Sigmoid colon (tissue), 7 donors: ENCODE measurements around the gene SMARCE1. TPM values are rescaled to one million over a fixed set of nuclear protein-coding genes. Genes with fewer than 3 reads are reported as not detected.

ENCODE experiments used
- DNase-seq: peaks from one replicate; pipeline ENCODE4 v3.0.0-alpha.2; 2019
- H3K27ac ChIP-seq, 4 donors: fragments of 200-600 bp; sonication (generic); one replicate each; pipeline ENCODE4 v1.5.1; 2016 to 2019; ENCODE audit warnings: mild to moderate bottlenecking in 1 of 4
- H3K27me3 ChIP-seq, 3 donors: fragments of 200-600 bp; sonication (generic); one replicate each; pipeline ENCODE4 v1.5.1; 2019; ENCODE audit warnings: mild to moderate bottlenecking in 1 of 3
- H3K36me3 ChIP-seq, 4 donors: fragments of 200-600 bp; sonication (generic); one replicate each; pipeline ENCODE4 v1.5.1; 2016 to 2019
- H3K4me1 ChIP-seq, 4 donors: fragments of 200-600 bp; sonication (generic); one replicate each; pipeline ENCODE4 v1.5.1; 2017 to 2019
- H3K4me3 ChIP-seq, 4 donors: fragments of 200-600 bp; sonication (generic); one replicate each; pipeline ENCODE4 v1.5.1; 2017 to 2019; ENCODE audit warnings: mild to moderate bottlenecking in 2 of 4, moderate library complexity in 1 of 4
- H3K9me3 ChIP-seq, 4 donors: fragments of 200-600 bp in 3 of 4; sonication (generic) in 3 of 4; one replicate each; pipeline versions ENCODE4 v1.5.1 to v1.6.1; 2013 to 2019
- CTCF ChIP-seq, 4 experiments: fragments of 450-650 bp in 3 of 4; fragments of 200-600 bp in 1 of 4; IDR thresholded peaks; one replicate each; pipeline ENCODE4 v1.5.1; 2016 to 2019; ENCODE audit warnings: antibody characterized with exemption in 4 of 4, mild to moderate bottlenecking in 3 of 4, moderate library complexity in 2 of 4
- EP300 ChIP-seq, 4 donors: sonication (generic); formaldehyde crosslinking; IDR thresholded peaks; one replicate each; pipeline ENCODE4 v1.6.1; 2017; ENCODE audit warnings: antibody characterized with exemption in 4 of 4
- POLR2A ChIP-seq, 2 donors: fragments of 450-650 bp; IDR thresholded peaks; one replicate each; pipeline ENCODE4 v1.6.1; 2016; ENCODE audit warnings: antibody characterized with exemption in 2 of 2, mild to moderate bottlenecking in 2 of 2, moderate library complexity in 2 of 2
- POLR2AphosphoS5 ChIP-seq, 4 donors: sonication (generic); formaldehyde crosslinking; IDR thresholded peaks; one replicate each; pipeline ENCODE4 v1.6.1; 2017; ENCODE audit warnings: antibody characterized with exemption in 4 of 4
- WGBS, 2 donors: extraction: QIAGEN DNeasy Blood & Tissue Kit; methylation state at CpG; one replicate each; pipeline ENCODE4 v1.1.7; 2013; 5-methylcytosine and 5-hydroxymethylcytosine counted together
- intact Hi-C: fragments of 100-400 bp; cut with DNase I; formaldehyde crosslinking; loops from one replicate; pipeline ENCODE4 v1.15.1; 2023
- polyA plus RNA-seq, 3 donors: library from polyadenylated mRNA; stranded (reverse); fragments of 200-250 nt; gene quantifications; one replicate each; pipeline ENCODE4 v1.2.3, GENCODE V29; 2013
- total RNA-seq, 4 donors: library from RNA; depleted of rRNA; stranded (reverse); fragments of >200 nt; gene quantifications; one replicate each; pipeline ENCODE4 v1.1.0, GENCODE V29; 2016
- donor health status: healthy with polysubstance abuse.
- donor health status: Bipolar disorder and iron deficiency.
- donor health status: healthy.

SMARCE1 gene
- total and polyA plus RNA-seq, 7 donors: 68.2 to 120 (median 87.3) TPM

- no peak overlapping the region for H3K27ac ChIP-seq
- no peak overlapping the region for H3K4me3 ChIP-seq
- H3K9me3 ChIP-seq: no peaks in the 10 kb centered on the region
- no peak for TF ChIP-seq EP300 (IDR thresholded peaks at IDR 0.05)
- no peak for TF ChIP-seq POLR2A (IDR thresholded peaks at IDR 0.05)
- no peak for TF ChIP-seq POLR2AphosphoS5 (IDR thresholded peaks at IDR 0.05)
- no peak for TF ChIP-seq CTCF (IDR thresholded peaks at IDR 0.05)
- H3K36me3 ChIP-seq: no peaks in the 10 kb centered on the region
- 74 to 82% methylated on average over 5 of the region's 5 CpGs for WGBS, 2 donors
- intact Hi-C loops: no loop called here
- H3K4me1 ChIP-seq: no peaks in the 10 kb centered on the region
- H3K27me3 ChIP-seq: no peaks in the 10 kb centered on the region
- DNase-seq: no peak
These were observed 39.5 kb upstream of the SMARCE1 start for GRCh38 chr17:40687106-40687505.

- no peak for DNase-seq
- Histone ChIP-seq H3K9me3 (no peaks in the 10 kb centered on the region), H3K4me1 (no peaks in the 10 kb centered on the region), H3K27ac (no peak overlapping the region), H3K4me3 (no peak overlapping the region), H3K36me3 (no peaks in the 10 kb centered on the region), H3K27me3 (no peaks in the 10 kb centered on the region)
- WGBS, 2 donors: 51 to 77% methylated on average over 4 of the region's 4 CpGs
- TF ChIP-seq CTCF (IDR thresholded peaks at IDR 0.05): no peak
- no peak for TF ChIP-seq POLR2AphosphoS5 (IDR thresholded peaks at IDR 0.05)
- TF ChIP-seq POLR2A (IDR thresholded peaks at IDR 0.05): no peak
- TF ChIP-seq EP300 (IDR thresholded peaks at IDR 0.05): no peak
- intact Hi-C loops: no loop called here
These were observed 38.6 kb upstream of the SMARCE1 start for GRCh38 chr17:40686192-40686591.

DNA sequence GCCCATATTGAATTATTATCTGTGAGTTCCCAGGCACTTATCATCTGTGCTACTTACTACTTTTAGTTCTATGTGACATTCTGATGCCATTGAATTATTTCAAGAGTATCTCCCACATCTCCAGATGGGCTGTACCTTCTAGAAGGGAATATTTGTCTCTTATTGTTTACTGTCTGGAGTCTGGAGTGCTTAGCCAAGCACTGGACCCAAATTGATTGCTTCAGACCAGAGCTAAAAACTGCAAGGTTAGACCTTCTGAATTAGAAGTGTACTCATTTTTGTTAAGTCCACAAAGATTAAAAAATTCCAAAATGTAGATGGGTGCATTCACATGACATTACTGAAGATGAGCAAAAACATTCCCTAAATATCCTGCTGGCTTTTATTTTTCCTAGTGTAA lies 33.4 kb upstream of the SMARCE1 start:
- Histone ChIP-seq H3K4me1 (no peaks in the 10 kb centered on the region), H3K9me3 (no peaks in the 10 kb centered on the region), H3K36me3 (no peaks in the 10 kb centered on the region), H3K27ac (no peak overlapping the region), H3K4me3 (no peak overlapping the region), H3K27me3 (peaks cover 0 to 40% (median 0%) of the 10 kb centered on the region in 3 donors)
- no peak for DNase-seq
- intact Hi-C loops: no loop called here
- no peak for TF ChIP-seq CTCF (IDR thresholded peaks at IDR 0.05)
- TF ChIP-seq POLR2A (IDR thresholded peaks at IDR 0.05): no peak
- no peak for TF ChIP-seq EP300 (IDR thresholded peaks at IDR 0.05)
- no peak for TF ChIP-seq POLR2AphosphoS5 (IDR thresholded peaks at IDR 0.05)

GRCh38 chr17:40679523-40679907 lies 31.9 kb upstream of the SMARCE1 start:
- Histone ChIP-seq H3K36me3 (no peaks in the 10 kb centered on the region), H3K27me3 (peaks cover 0 to 46% (median 0%) of the 10 kb centered on the region in 3 donors), H3K9me3 (no peaks in the 10 kb centered on the region), H3K4me1 (no peaks in the 10 kb centered on the region), H3K27ac (no peak overlapping the region), H3K4me3 (no peak overlapping the region)
- intact Hi-C loops: no loop called here
- DNase-seq: no peak
- TF ChIP-seq EP300 (IDR thresholded peaks at IDR 0.05): no peak
- TF ChIP-seq POLR2A (IDR thresholded peaks at IDR 0.05): no peak
- TF ChIP-seq POLR2AphosphoS5 (IDR thresholded peaks at IDR 0.05): no peak
- no peak for TF ChIP-seq CTCF (IDR thresholded peaks at IDR 0.05)
- WGBS, 2 donors: 64 to 77% methylated on average over 2 of the region's 2 CpGs

DNA sequence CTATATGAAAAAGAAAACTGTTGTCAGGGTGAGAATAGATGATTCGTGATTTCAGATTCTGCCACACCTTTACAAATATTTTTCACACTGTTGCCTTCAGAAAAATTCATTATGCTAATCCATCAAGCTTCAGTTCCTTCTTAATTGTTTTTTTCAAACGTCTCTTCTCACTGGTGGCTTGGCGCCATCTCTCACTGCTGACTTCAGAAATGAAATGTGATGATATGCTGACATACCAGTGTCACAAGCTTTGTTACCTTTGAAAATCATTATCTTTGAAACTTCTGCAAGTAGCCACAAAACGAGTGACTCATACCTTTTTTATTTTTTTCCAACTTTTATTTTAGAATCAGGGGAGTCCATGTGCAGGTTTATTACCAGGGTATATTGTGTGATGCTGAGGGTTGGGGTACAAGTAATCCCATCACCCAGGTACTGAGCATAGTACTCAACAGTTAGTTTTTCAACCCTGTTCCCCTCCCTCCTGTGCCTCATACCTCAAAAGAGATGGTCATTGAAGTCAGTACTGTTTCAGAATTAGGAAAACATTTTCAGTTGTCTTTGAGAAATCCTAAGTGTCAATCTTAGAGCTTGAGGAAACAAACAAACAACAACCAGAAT lies 31.4 kb upstream of the SMARCE1 start:
- no peaks in the 10 kb centered on the region for H3K4me1 ChIP-seq
- no peak for TF ChIP-seq CTCF (IDR thresholded peaks at IDR 0.05)
- 32 to 54% methylated on average over 4 of the region's 4 CpGs for WGBS, 2 donors
- no peak for DNase-seq
- H3K36me3 ChIP-seq: no peaks in the 10 kb centered on the region
- H3K9me3 ChIP-seq: no peaks in the 10 kb centered on the region
- no peak overlapping the region for H3K27ac ChIP-seq
- H3K27me3 ChIP-seq: peaks cover 0 to 46% (median 0%) of the 10 kb centered on the region in 3 donors
- H3K4me3 ChIP-seq: no peak overlapping the region
- intact Hi-C loops: no loop called here
